Natural killer cell treated with Interleukin-12 subunit alpha and Interleukin-12 subunit beta and Interleukin-15 and Interleukin-18, amount 100 ng/mL, for 72 hours (primary cell): ENCODE results near the gene SPDYE8. TPM values are rescaled to one million over a fixed set of nuclear protein-coding genes. Genes with fewer than 3 reads are reported as not detected.
A peak's percentile ranks its signal among the peaks of the same experiment; 100 is the strongest.
"Not testable (repeated sequence)": the region's sequence is repeated elsewhere in the genome, so short reads cannot be mapped to it uniquely, and the experiment has no call there.

Source experiments
- ATAC-seq, 2 donors: fragments of 150-1000 bp; cut with Tn5 transposase in 1 of 2; sonication (Bioruptor Pico), chemical (Tn5 transposase) in 1 of 2; 2 replicates each; pipeline ENCODE4 v1.10.0; 2021
- DNase-seq: peaks from one replicate; pipeline ENCODE4 v3.0.0; 2022; ENCODE audit warnings: low spot score
- H3K27ac Mint-ChIP-seq, 2 donors: 1 replicate in 1 of 2; 2 replicates in 1 of 2; pipeline ENCODE4 v1.8.0; 2022; ENCODE audit warnings: mixed read lengths in 2 of 2, mild to moderate bottlenecking in 1 of 2, moderate library complexity in 1 of 2
- H3K27me3 Mint-ChIP-seq, 2 donors: 1 replicate in 1 of 2; 2 replicates in 1 of 2; pipeline ENCODE4 v1.8.0; 2022; ENCODE audit warnings: mixed read lengths in 2 of 2
- H3K36me3 Mint-ChIP-seq: one replicate; pipeline ENCODE4 v1.8.0; 2022; ENCODE audit warnings: mixed read lengths
- H3K4me1 Mint-ChIP-seq, 2 donors: 1 replicate in 1 of 2; 2 replicates in 1 of 2; pipeline ENCODE4 v1.8.0; 2022; ENCODE audit warnings: low read depth in 2 of 2, mixed read lengths in 2 of 2, mild to moderate bottlenecking in 1 of 2
- H3K4me3 Mint-ChIP-seq: one replicate; pipeline ENCODE4 v1.8.0; 2022; ENCODE audit warnings: mixed read lengths
- H3K9me3 Mint-ChIP-seq: 2 replicates; pipeline ENCODE4 v1.8.0; 2022; ENCODE audit warnings: mixed read lengths
- total RNA-seq, 2 donors: library from RNA; stranded (reverse); gene quantifications; one replicate each; pipeline ENCODE4 v1.2.3, GENCODE V29; 2022

SPDYE8 gene, protein sequence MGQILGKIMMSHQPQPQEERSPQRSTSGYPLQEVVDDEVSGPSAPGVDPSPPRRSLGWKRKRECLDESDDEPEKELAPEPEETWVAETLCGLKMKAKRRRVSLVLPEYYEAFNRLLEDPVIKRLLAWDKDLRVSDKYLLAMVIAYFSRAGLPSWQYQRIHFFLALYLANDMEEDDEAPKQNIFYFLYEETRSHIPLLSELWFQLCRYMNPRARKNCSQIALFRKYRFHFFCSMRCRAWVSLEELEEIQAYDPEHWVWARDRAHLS
- total RNA-seq: not detected

DNA sequence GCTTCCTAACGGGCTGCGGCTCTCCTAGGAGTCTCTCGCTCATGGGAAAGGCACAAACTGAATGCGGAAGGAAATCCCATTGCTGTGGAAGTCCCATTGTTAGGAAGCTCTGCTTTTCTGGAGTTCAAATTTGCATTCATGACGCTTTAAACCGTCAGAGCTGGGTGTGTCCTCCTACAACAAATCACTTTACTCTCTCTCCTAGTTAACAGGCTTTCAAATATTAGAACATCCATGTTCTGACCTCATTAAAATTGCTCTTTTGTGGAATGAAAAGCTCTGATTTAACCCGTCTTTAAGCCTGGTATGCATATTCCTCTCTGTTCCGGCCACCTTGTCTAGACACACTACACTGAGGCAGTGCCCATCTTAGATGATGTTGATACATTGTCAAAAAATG, at the start of gene SPDYE8:
SPDYE8 (minus strand) TSS at position 101 of the 400 bp plus-strand sequence. CDS start 1,800 bp downstream, outside the sequence.
- not testable (repeated sequence) for H3K4me3 Mint-ChIP-seq, DNase-seq, ATAC-seq, H3K27ac Mint-ChIP-seq, H3K27me3 Mint-ChIP-seq, H3K4me1 Mint-ChIP-seq, H3K9me3 Mint-ChIP-seq, H3K36me3 Mint-ChIP-seq

- not testable (repeated sequence) for H3K9me3 Mint-ChIP-seq, H3K27me3 Mint-ChIP-seq, H3K4me3 Mint-ChIP-seq, DNase-seq, H3K36me3 Mint-ChIP-seq, ATAC-seq, H3K27ac Mint-ChIP-seq, H3K4me1 Mint-ChIP-seq
Measured at GRCh38 chr7:73057811-73058210, 28.2 kb upstream of the SPDYE8 start, which contains the start of gene SPDYE11. TSS of gene SPDYE11 (minus strand) at chr7:73057911. CDS start at chr7:73056111, 1,800 bp downstream.

- ATAC-seq, H3K4me3 Mint-ChIP-seq, H3K4me1 Mint-ChIP-seq, H3K36me3 Mint-ChIP-seq, DNase-seq, H3K9me3 Mint-ChIP-seq, H3K27ac Mint-ChIP-seq, H3K27me3 Mint-ChIP-seq: not testable (repeated sequence)
Measured at GRCh38 chr7:73006491-73006890, 23.1 kb downstream of the SPDYE8 start.

DNA sequence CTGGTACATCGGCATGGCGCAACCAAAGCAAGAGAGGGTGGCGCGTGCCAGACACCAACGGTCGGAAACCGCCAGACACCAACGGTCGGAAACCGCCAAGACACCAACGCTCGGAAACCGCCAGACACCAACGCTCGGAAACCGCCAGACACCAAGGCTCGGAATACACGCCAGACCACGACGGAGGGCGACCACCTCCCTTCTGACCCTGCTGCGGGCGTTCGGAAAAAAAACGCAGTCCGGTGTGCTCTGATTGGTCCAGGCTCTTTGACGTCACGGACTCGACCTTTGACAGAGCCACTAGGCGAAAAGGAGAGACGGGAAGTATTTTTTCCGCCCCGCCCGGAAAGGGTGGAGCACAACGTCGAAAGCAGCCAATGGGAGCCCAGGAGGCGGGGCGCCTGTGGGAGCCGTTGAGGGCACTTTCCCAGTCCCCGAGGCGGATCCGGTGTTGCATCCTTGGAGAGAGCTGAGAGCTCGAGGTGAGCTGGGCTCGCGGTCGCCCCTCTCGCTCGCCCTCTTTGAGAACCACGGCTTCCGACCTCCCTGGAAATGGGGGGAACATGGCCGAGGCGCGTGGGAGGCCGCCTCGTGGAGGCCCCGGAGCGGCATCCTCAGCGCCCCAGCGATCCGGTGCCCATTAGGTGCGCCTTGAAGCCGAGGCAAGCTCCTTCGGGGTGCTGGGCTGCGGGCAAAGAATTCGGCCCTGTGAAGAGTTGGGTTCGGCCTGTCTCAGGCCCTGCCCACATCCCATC, 23.7 kb downstream of the SPDYE8 start:
- peak; percentile 90 for DNase-seq
- peak; percentile 95 to 96 for ATAC-seq
- H3K4me1 Mint-ChIP-seq, H3K36me3 Mint-ChIP-seq, H3K9me3 Mint-ChIP-seq, H3K27me3 Mint-ChIP-seq: not testable (repeated sequence)
- peak overlapping the region; percentile 94 for H3K4me3 Mint-ChIP-seq
- peak overlapping the region; percentile 92 to 94 for H3K27ac Mint-ChIP-seq

- not testable (repeated sequence) for H3K4me1 Mint-ChIP-seq, H3K36me3 Mint-ChIP-seq, H3K9me3 Mint-ChIP-seq, H3K27me3 Mint-ChIP-seq
- Mint-ChIP-seq H3K27ac (peak overlapping the region; percentile 92 to 94), H3K4me3 (peak overlapping the region; percentile 94)
- DNase-seq: peak; percentile 79
- peak; percentile 92 to 94 for ATAC-seq
Measured at GRCh38 chr7:73005356-73005692, 24.2 kb downstream of the SPDYE8 start.

GRCh38 chr7:72997887-72998468, 31.6 kb downstream of the SPDYE8 start:
- not testable (repeated sequence) for H3K4me3 Mint-ChIP-seq, H3K9me3 Mint-ChIP-seq, H3K36me3 Mint-ChIP-seq, ATAC-seq, H3K4me1 Mint-ChIP-seq, H3K27me3 Mint-ChIP-seq, DNase-seq, H3K27ac Mint-ChIP-seq

DNA sequence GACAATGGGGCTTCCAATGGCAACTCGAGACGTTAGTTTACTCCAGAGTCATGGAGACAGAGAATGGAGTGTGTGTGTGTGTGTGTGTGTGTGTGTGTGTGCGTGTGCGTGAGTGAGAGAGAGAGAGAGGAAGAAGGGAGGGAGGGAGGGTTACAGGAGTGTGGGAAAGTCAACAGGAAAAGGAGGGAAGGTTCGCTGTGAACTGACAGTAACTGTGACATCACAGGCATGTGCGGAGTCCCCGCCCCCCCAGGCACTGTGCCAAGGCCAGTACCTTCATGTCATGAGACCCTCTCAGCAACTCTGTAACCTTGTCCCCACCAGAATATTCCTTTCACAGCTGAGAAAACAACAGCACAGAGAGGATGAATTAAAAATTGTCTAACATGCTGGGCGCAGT, 32.1 kb downstream of the SPDYE8 start:
- not testable (repeated sequence) for H3K4me1 Mint-ChIP-seq, H3K27me3 Mint-ChIP-seq, ATAC-seq, H3K36me3 Mint-ChIP-seq, H3K27ac Mint-ChIP-seq, H3K4me3 Mint-ChIP-seq, DNase-seq, H3K9me3 Mint-ChIP-seq

DNA sequence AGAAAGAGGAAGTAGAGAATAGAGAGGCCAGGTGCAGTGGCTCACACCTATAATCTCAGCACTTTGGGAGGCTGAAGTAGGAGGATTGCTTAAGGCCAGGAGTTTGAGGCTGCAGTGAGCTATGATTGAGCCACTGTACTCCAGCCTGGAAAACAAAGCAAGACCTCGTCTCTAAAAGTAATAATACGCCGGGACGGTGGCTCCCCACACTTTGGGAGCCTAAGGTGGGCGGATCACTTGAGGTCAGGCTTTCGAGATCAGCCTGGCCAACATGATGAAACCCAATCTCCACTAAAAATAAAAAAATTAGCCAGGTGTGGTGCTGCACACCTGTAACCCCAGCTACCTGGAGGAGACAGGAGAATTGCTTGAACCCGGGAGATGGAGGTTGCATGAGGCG, 34.1 kb downstream of the SPDYE8 start:
- not testable (repeated sequence) for H3K4me1 Mint-ChIP-seq, ATAC-seq, H3K36me3 Mint-ChIP-seq, H3K4me3 Mint-ChIP-seq, H3K27ac Mint-ChIP-seq, H3K9me3 Mint-ChIP-seq, DNase-seq, H3K27me3 Mint-ChIP-seq

DNA sequence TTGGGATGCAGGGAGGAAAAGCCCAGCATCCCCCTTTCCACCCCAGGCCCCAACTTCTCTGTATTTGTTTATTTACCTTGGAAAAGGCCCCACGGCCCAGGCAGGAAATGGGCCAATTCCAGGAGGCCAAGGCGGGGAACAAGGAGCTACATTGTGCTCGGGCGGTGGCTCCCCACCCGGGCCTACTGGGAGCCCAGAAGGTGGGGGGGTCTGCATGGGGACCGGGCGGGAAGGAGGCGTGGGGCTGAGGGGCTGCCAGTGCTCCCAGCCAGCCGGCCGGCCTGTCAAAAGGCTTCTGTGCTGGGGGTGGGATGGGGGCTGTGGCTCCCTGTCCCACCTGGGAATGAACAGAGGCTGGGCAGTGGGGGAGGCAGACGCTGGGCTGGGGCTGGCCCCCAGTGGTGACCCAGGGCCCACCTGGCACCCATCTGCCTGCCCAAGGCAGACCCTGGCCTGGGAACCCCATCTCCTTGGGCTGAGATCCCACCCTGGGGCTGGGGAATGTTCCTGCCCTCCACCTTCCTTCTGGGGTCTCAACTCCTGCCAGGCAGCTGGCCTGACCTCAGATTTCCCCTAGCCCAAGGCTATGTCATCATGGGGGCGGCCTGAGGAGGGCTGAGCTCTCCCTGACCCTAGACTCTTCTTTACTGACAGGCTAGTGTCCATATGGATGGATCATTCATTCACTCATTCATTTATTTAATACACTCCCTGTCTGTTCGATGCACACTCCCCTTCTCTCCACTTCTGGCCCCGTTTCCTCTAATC, 39.2 kb downstream of the SPDYE8 start:
- H3K4me1 Mint-ChIP-seq, H3K36me3 Mint-ChIP-seq, H3K27me3 Mint-ChIP-seq, H3K27ac Mint-ChIP-seq, H3K9me3 Mint-ChIP-seq, H3K4me3 Mint-ChIP-seq: not testable (repeated sequence)
- ATAC-seq: peak in 1 of 2 donors; percentile 43
- DNase-seq: peak; percentile 39

DNA sequence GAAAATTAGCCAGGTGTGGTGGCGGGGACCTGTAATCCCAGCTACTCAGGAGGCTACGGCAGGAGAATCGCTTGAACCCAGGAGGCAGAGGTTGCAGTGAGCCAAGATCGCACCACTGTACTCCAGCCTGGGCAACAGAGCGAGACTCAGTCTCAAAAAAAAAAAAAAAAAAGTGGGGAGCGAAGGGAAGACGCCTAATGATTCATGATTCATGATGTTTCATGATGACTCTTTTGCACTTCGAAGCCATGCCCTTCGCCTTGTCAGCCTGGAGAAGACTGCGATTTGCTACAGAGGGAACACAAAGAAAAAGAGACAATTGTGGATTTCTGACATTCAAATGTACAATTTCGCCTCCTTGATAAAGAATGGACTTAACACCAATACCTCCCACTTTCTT, 47.5 kb downstream of the SPDYE8 start:
- not testable (repeated sequence) for ATAC-seq, DNase-seq, H3K4me1 Mint-ChIP-seq, H3K4me3 Mint-ChIP-seq, H3K9me3 Mint-ChIP-seq, H3K36me3 Mint-ChIP-seq, H3K27ac Mint-ChIP-seq, H3K27me3 Mint-ChIP-seq

GRCh38 chr7:72980382-72980781, 49.2 kb downstream of the SPDYE8 start:
- not testable (repeated sequence) for H3K9me3 Mint-ChIP-seq, ATAC-seq, H3K27ac Mint-ChIP-seq, H3K27me3 Mint-ChIP-seq, H3K36me3 Mint-ChIP-seq, H3K4me3 Mint-ChIP-seq, DNase-seq, H3K4me1 Mint-ChIP-seq

- H3K36me3 Mint-ChIP-seq, H3K27ac Mint-ChIP-seq, H3K4me1 Mint-ChIP-seq, H3K27me3 Mint-ChIP-seq, H3K4me3 Mint-ChIP-seq, DNase-seq, ATAC-seq, H3K9me3 Mint-ChIP-seq: not testable (repeated sequence)
Measured at GRCh38 chr7:72976434-72976833, 53.1 kb downstream of the SPDYE8 start.

GRCh38 chr7:72975656-72976286, 53.8 kb downstream of the SPDYE8 start:
- not testable (repeated sequence) for H3K27ac Mint-ChIP-seq, H3K36me3 Mint-ChIP-seq, H3K4me3 Mint-ChIP-seq, H3K27me3 Mint-ChIP-seq, H3K4me1 Mint-ChIP-seq, H3K9me3 Mint-ChIP-seq
- ATAC-seq: peak; percentile 5 to 41
- peak; percentile 39 for DNase-seq
